Testis (tissue), 2 donors: Measurements from ENCODE around the gene MACROD2.

Experiments
- CTCF ChIP-seq, 3 experiments: fragments of 450-650 bp in 2 of 3; fragments of 200-600 bp in 1 of 3; sonication (generic) in 1 of 3; IDR thresholded peaks; one replicate each; pipeline ENCODE4 v1.5.1; 2016 to 2019; ENCODE audit warnings: antibody characterized with exemption in 3 of 3, mild to moderate bottlenecking in 2 of 3, moderate library complexity in 1 of 3
- POLR2A ChIP-seq: fragments of 450-650 bp; IDR thresholded peaks from one replicate; pipeline ENCODE4 v1.6.1; 2017; ENCODE audit warnings: antibody characterized with exemption, mild to moderate bottlenecking, moderate library complexity

DNA sequence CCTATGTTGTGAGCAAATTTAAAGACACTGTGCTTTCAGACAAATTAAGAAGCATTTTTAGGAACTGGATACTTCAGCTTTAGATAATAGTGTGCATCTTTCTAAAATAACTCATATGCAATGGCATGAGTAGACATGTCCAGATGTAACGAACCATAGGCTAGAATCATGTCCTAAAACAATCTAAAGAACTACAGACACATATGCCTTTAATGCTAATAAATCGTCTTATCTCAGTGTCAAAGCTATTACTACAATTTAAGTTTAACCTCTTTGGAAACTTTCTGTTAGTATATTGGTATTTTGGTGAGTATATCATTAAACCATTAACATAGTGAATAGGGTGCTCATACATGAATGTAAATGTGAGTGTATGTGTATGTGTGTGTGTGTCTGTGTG is 1250.6 kb downstream of the MACROD2 start:
- TF ChIP-seq CTCF (IDR thresholded peaks at IDR 0.05) (no peak), POLR2A (no peak)
